Muscle layer of colon (tissue), 2 donors: ENCODE data around the gene KLHL6.

Source experiments
- H3K27ac ChIP-seq: one replicate; pipeline ENCODE4 v1.7.0; 2013; ENCODE audit warnings: low read depth, mild to moderate bottlenecking, low read length, moderate library complexity
- H3K27me3 ChIP-seq, 2 donors: one replicate each; pipeline ENCODE4 v1.7.0; 2013; ENCODE audit warnings: low read length in 2 of 2, mild to moderate bottlenecking in 2 of 2; ENCODE audit not compliant: insufficient read depth in 2 of 2, control insufficient read depth in 1 of 2
- H3K36me3 ChIP-seq: one replicate; pipeline ENCODE4 v1.7.0; 2013; ENCODE audit warnings: mild to moderate bottlenecking, low read length; ENCODE audit not compliant: insufficient read depth
- H3K4me1 ChIP-seq: one replicate; pipeline ENCODE4 v1.7.0; 2013; ENCODE audit warnings: mild to moderate bottlenecking, low read length; ENCODE audit not compliant: insufficient read depth
- H3K4me3 ChIP-seq, 2 donors: one replicate each; pipeline ENCODE4 v1.7.0; 2013; ENCODE audit warnings: low read length in 2 of 2, low read depth in 1 of 2, mild to moderate bottlenecking in 1 of 2, moderate library complexity in 1 of 2
- H3K9ac ChIP-seq: one replicate; pipeline ENCODE4 v1.7.0; 2013; ENCODE audit warnings: low read length
- H3K9me3 ChIP-seq: one replicate; pipeline ENCODE4 v1.7.0; 2013; ENCODE audit warnings: mild to moderate bottlenecking, low read length
- donor health status: abdominal sarcoma.
- donor health status: Adenocarcinoma of cecum.

KLHL6 gene

GRCh38 chr3:183500319-183500718 lies 55.2 kb downstream of the KLHL6 start:
- no peak overlapping the region for H3K4me3 ChIP-seq
- no peak overlapping the region for H3K27ac ChIP-seq
- H3K9ac ChIP-seq: no peak overlapping the region
- H3K36me3 ChIP-seq: no peaks in the 10 kb centered on the region
- no peaks in the 10 kb centered on the region for H3K4me1 ChIP-seq
- H3K27me3 ChIP-seq: no peaks in the 10 kb centered on the region
- no peaks in the 10 kb centered on the region for H3K9me3 ChIP-seq

GRCh38 chr3:183498634-183499033 lies 56.9 kb downstream of the KLHL6 start:
- Histone ChIP-seq H3K27ac (no peak overlapping the region), H3K9ac (no peak overlapping the region), H3K4me1 (no peaks in the 10 kb centered on the region), H3K4me3 (no peak overlapping the region), H3K9me3 (no peaks in the 10 kb centered on the region), H3K36me3 (no peaks in the 10 kb centered on the region), H3K27me3 (no peaks in the 10 kb centered on the region)

GRCh38 chr3:183497313-183497712 lies 58.2 kb downstream of the KLHL6 start:
- Histone ChIP-seq H3K27me3 (no peaks in the 10 kb centered on the region), H3K9ac (no peak overlapping the region), H3K36me3 (no peaks in the 10 kb centered on the region), H3K4me1 (no peaks in the 10 kb centered on the region), H3K9me3 (no peaks in the 10 kb centered on the region), H3K27ac (no peak overlapping the region), H3K4me3 (no peak overlapping the region)

- Histone ChIP-seq H3K27ac (no peak overlapping the region), H3K9me3 (no peaks in the 10 kb centered on the region), H3K27me3 (no peaks in the 10 kb centered on the region), H3K36me3 (no peaks in the 10 kb centered on the region), H3K4me1 (no peaks in the 10 kb centered on the region), H3K9ac (no peak overlapping the region), H3K4me3 (no peak overlapping the region)
Measured at GRCh38 chr3:183496311-183496710, 59.2 kb downstream of the KLHL6 start.

- Histone ChIP-seq H3K4me3 (no peak overlapping the region), H3K9ac (no peak overlapping the region), H3K36me3 (no peaks in the 10 kb centered on the region), H3K9me3 (no peaks in the 10 kb centered on the region), H3K4me1 (no peaks in the 10 kb centered on the region), H3K27ac (no peak overlapping the region), H3K27me3 (no peaks in the 10 kb centered on the region)
Measured at GRCh38 chr3:183494341-183494740, 61.2 kb downstream of the KLHL6 start.

GRCh38 chr3:183493296-183494045 lies 62.0 kb downstream of the KLHL6 start:
- Histone ChIP-seq H3K27ac (no peak overlapping the region), H3K9ac (no peak overlapping the region), H3K27me3 (no peaks in the 10 kb centered on the region), H3K4me1 (no peaks in the 10 kb centered on the region), H3K9me3 (no peaks in the 10 kb centered on the region), H3K4me3 (no peak overlapping the region), H3K36me3 (no peaks in the 10 kb centered on the region)

GRCh38 chr3:183492849-183493179 lies 62.7 kb downstream of the KLHL6 start:
- Histone ChIP-seq H3K4me1 (no peaks in the 10 kb centered on the region), H3K9me3 (no peaks in the 10 kb centered on the region), H3K27ac (no peak overlapping the region), H3K27me3 (no peaks in the 10 kb centered on the region), H3K36me3 (no peaks in the 10 kb centered on the region), H3K4me3 (no peak overlapping the region), H3K9ac (no peak overlapping the region)

- Histone ChIP-seq H3K27ac (no peak overlapping the region), H3K36me3 (no peaks in the 10 kb centered on the region), H3K27me3 (no peaks in the 10 kb centered on the region), H3K4me1 (no peaks in the 10 kb centered on the region), H3K9me3 (no peaks in the 10 kb centered on the region), H3K9ac (no peak overlapping the region), H3K4me3 (no peak overlapping the region)
Measured at GRCh38 chr3:183491923-183492848, 63.3 kb downstream of the KLHL6 start.

GRCh38 chr3:183491109-183491922 lies 64.2 kb downstream of the KLHL6 start:
- no peak overlapping the region for H3K9ac ChIP-seq
- no peaks in the 10 kb centered on the region for H3K27me3 ChIP-seq
- H3K4me3 ChIP-seq: no peak overlapping the region
- no peaks in the 10 kb centered on the region for H3K9me3 ChIP-seq
- no peaks in the 10 kb centered on the region for H3K36me3 ChIP-seq
- no peak overlapping the region for H3K27ac ChIP-seq
- no peaks in the 10 kb centered on the region for H3K4me1 ChIP-seq

- H3K27ac ChIP-seq: no peak overlapping the region
- no peaks in the 10 kb centered on the region for H3K27me3 ChIP-seq
- H3K36me3 ChIP-seq: no peaks in the 10 kb centered on the region
- H3K9me3 ChIP-seq: no peaks in the 10 kb centered on the region
- no peak overlapping the region for H3K9ac ChIP-seq
- H3K4me3 ChIP-seq: no peak overlapping the region
- no peaks in the 10 kb centered on the region for H3K4me1 ChIP-seq
Measured at GRCh38 chr3:183490653-183491052, 64.9 kb downstream of the KLHL6 start.

GRCh38 chr3:183490211-183490601 lies 65.3 kb downstream of the KLHL6 start:
- Histone ChIP-seq H3K27me3 (no peaks in the 10 kb centered on the region), H3K4me1 (no peaks in the 10 kb centered on the region), H3K27ac (no peak overlapping the region), H3K36me3 (no peaks in the 10 kb centered on the region), H3K9me3 (no peaks in the 10 kb centered on the region), H3K4me3 (no peak overlapping the region), H3K9ac (no peak overlapping the region)
